Activated T-cell treated with anti-CD3 and anti-CD28 coated beads for 1 hour (primary cell): ENCODE results near the gene RMND1.
"Not testable (repeated sequence)": the region's sequence is repeated elsewhere in the genome, so short reads cannot be mapped to it uniquely, and the experiment has no call there.

Experiments
- DNase-seq: peaks from one replicate; pipeline ENCODE4 v3.0.0-alpha.2; 2020; ENCODE audit warnings: low read depth

The RMND1 gene, protein sequence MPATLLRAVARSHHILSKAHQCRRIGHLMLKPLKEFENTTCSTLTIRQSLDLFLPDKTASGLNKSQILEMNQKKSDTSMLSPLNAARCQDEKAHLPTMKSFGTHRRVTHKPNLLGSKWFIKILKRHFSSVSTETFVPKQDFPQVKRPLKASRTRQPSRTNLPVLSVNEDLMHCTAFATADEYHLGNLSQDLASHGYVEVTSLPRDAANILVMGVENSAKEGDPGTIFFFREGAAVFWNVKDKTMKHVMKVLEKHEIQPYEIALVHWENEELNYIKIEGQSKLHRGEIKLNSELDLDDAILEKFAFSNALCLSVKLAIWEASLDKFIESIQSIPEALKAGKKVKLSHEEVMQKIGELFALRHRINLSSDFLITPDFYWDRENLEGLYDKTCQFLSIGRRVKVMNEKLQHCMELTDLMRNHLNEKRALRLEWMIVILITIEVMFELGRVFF

DNA sequence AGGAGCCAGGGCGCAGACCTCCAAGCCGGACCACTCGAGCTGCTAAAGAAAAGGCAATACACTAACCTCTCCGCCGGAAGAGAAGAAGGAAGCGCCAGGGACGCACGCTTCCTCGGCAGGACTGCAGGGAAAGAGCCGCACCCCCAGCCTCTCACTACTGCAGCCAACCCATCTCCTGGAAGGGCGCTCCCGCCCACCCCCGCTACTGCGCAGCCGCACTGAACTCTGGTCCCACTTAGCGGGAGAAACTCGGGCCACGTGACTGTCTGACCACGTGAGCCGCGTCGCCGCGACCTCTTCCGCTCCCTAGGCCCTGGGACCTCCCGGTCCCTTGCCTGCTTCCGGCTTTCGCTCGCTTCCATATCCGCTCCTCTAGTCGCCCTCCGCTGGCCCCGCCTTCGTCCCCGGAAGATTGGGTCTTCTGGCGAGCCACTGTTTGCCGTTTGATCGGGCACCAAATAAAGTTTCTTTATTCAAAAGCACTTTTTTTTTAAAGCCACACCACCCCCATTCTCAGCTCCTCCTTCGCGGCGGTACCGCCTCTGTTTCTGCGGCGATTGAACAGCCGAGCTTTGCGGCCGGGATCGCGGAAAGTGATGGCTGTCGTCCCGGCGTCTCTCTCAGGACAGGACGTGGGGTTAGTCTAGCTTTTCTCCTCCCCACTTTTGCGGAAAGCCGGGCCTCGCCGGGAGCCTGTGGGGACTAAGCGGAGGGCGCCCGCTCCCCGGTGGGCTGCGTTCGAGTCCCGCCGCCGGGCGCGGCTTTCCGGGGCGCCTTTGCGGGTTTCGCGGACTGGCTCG lies at the start of gene RMND1:
Gene RMND1, minus strand, starts transcription at position 177 of the 800 bp plus-strand sequence. CDS start 6,315 bp downstream, outside the sequence.
- DNase-seq: peak; percentile 98

DNA sequence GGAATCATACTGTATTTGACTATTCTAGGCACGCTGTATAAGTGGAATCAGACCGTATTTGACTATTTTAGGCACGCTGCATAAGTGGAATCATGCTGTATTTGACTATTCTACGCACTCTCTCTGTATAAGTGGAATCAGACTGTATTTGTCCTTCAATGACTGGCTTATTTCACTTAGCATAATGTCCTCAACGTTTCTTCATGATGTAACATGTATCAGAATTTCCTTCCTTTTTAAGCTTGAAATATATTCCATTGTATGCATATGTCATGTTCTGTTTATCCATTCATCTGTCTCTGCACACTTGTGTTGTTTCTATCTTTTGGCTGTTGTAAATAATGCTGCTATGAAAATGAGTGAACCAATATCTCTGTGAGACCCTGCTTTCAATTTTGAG lies 47.6 kb upstream of the RMND1 start:
- DNase-seq: no peak

DNA sequence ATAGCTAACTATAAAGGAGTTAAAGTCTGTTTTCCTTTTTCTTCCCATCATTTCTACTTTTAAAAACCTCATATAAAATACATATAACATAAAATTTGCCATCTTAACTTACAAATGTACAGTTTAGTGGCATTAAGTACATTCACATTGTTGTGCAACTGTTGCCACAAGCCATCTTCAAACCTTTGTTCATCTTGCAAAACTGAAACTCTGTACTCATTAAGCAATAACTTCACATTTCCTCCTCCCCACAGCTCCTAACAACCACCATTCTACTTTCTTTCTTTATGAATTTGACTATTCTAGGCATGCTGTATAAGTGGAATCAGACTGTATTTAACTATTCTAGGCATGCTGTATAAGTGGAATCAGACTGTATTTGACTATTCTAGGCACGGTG lies 46.4 kb upstream of the RMND1 start:
- DNase-seq: no peak

DNA sequence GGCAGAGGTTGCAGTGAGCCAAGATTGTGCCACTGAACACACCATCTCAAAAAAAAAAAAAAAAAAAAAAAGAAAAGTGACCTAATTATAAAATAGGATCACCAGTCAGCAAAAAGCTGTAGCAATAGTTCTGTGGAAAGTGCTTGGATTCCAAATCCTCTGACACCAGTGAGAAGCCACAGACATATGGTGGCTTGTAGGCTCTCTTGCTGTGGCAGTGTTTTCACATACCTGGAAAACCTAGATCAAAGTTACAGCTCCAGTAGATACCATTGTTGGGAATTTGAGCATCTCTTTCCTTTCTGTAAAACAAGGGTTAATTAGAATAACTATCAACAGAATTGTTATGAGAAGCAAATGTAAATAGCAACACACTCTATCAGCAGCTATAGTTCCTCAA lies 46.0 kb upstream of the RMND1 start:
- DNase-seq: no peak

DNA sequence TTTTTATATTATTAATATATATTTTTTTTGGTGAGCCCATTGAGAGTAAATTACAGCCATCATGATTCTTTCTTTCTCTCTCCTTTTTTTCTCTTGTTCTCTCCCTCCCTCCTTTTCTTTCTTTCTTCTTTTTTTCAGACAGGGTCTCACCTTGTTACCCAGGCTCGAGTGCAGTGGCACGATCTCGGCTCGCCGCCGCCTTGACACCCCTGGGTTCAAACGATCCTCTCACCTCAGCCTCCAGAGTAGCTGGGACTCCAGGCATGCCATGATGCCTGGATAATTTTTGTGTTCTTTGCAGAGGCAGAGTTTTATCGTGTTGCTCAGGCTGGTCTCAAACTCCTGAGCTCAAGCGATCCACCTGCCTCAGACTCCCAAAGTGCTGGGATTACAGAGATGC lies 43.5 kb upstream of the RMND1 start:
- no peak for DNase-seq

DNA sequence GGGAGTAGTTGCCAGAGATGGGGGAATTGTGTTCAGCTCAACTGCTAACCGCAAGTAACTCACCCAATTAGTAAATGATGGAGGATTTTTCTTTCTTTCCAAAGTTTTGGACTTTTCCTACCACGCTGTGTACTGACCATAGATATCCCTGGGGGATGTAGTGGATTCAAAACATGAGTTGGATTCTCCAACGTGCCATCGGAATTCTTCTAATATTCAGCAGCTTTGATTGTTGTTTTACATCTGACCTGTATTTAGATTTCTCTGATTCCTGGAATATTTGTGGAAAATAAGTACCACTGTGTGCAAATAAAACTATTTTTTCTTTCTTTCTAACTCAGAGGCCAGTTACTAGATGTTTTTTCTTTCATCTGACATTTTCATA lies 43.0 kb upstream of the RMND1 start:
- DNase-seq: no peak

DNA sequence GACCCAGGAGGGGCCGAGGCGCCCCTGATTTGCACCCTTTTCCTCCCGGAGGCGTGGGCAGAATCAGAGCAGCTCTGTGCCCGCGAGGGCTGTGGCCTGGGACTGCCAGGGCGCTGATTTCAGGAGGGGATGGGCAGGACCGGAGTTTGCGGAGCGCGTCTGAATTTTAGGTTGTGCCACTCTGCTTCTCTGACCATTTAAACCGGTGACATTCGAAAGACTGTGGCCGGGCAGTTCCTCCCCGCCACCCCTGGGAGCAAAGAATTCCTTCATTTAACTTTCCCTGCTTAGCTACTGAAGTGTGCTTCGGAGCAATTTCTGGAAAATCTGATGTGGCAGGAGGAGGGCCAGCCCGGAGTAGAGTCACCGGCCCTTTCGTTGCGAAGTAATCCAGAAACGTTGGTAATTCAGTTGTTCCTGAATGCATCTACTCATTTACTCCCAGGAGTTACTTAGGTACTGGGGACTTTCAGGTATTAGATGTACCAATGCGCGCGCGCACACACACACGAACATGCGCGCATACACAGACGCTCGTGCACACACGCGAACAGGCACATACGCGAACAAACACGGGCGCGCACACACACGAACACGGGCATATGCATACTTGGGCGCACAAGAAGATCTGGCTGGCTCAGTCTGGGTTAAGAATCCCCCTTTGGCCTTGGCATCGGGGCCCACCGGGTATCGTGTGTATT lies 42.5 kb upstream of the RMND1 start:
- DNase-seq: no peak

DNA sequence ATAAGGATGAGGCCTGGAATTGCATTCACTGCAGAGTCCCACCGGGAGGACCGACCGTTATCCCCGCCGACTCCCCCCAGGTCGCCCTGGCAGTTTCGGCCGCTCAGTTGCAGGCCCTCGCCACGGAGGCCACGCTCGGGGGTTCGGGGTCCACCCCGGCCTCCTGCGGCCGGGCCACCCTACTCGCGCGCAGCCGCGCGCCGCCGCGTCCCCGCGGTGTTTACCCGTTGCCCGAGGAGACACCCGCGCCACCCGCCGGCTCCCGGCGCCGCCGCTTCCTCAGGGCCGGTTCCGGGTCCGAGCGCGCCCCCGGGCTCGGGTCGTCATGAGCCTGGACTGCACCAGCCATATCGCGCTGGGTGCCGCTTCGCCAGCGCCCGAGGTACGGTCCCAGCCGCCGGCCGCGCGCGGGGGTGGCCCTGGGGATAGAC lies 41.9 kb upstream of the RMND1 start, which contains the start of gene CCDC170:
Gene CCDC170, plus strand, starts transcription at position 214 of the 431 bp plus-strand sequence. Its CDS starts 112 bp downstream, at position 326.
- no peak for DNase-seq

DNA sequence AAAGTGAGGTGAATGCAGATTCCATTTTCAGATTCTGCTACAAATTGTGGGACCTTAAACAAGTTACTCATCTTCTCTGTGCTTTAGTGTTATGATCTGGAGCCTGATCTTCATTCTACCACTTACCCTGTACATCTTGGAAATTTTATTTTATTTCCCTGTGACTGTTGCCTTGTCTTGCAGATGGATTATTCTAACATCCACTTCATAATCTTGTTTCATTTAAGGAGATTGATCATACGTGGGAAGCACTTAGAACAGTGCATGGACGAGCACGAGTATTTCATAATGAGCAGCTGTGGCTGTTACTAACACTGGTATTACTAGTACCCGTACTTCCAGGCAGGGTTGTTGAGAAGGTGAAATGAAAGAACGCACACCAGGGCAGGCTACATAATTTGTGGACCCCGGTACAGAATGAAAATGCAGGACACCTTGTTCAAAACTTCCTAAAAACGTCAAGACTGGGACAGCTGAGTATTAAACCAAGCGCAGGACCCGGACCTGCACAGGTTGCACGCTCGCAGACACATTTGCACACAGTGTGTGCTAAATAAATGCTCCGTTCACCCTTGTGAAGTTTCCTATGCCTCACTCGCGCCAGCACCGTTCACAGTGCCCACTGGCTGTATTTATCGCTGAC lies 41.4 kb upstream of the RMND1 start:
- no peak for DNase-seq

DNA sequence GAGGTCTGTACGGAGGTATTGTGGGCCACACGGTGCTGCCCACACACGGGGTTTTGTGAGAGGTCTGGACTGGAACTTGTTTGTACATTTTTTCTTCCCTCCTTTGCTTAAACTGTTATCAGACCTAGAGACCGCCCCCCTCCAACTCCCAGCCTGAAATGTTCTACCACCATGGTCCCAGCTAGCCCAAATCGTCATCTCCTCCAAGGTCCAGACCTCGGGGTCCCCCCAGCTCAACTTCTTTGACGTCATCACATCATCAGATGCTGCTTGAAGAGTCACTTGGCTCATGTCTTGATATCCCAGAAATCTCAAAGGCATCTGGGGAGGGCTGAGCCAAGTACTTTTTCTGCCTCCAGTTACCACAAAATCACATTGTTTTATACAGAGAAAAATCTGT lies 39.1 kb upstream of the RMND1 start:
- DNase-seq: no peak

DNA sequence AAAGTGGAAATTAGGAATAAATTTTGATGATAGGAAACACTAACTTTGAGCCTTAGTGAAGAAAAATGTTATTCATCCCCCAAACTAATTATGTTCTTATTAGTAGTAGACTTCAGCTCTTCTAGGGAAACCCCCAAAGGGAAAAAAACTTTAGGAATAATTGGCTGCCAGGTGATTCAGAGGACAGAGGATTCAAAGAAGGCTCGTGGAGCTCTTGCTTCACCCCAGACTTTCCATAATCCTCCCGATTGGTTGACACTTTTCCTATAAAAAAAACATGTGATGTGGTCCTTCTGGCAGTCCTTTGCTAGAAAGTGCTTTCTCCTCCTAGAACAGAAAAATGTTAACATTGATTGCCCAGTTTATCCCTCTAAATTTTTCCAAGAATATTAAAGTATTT lies 36.3 kb upstream of the RMND1 start:
- DNase-seq: no peak

DNA sequence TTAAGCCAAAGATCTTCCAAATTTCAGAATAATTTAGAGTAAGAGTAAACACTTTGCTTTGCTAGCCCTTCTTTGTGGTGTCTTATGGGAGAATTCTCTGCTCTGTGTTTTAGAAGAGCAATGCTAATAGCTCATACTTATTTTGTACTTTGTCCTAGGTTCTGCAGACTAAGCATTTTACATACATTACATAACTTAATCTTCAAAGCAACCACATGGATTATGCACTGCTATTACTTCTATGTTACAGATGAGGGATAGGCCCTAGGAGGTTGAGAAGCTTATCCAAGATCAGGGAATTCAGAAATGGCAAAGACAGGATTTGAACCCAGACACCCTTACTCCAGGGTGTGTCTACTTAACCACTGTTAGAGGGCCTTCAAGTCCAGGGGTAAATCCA lies 32.1 kb upstream of the RMND1 start:
- DNase-seq: no peak

DNA sequence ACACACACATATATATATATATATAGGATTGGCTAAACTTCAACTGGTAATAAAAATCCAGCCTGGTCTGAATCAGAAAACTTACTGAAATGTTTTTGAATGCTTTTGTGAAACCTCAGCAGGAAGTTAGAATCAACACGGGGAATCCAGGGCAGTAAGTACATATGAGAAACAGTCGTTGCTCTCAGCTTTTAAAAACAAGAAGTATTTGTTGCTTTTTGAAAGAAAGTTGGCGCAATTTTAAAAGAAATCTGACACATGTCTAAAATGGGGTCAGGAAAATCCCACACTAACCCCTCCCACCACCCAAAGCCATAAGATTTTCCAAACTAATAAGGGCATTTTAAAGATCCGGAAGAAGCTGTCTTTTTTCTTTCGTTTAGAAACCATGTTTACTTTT lies 30.4 kb upstream of the RMND1 start:
- DNase-seq: no peak

DNA sequence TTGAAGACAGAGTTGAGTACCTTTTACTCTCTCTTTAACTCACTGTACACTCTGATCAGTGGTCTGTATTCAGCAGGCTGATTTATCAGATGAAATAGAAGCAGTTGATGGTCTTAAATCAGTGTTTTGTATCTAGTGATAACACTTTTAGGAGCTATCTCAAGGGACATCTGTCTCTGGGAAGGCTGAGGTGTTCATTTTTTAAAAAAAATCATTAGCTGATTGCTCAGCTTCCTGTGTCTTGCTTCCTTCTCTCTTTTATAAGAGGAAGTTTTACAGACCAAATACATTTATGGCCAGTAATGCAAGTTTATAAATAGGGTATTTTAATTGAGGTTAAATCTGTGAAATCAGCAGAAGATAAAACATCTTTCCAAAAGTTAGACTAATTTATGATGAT lies 29.9 kb upstream of the RMND1 start:
- DNase-seq: no peak

DNA sequence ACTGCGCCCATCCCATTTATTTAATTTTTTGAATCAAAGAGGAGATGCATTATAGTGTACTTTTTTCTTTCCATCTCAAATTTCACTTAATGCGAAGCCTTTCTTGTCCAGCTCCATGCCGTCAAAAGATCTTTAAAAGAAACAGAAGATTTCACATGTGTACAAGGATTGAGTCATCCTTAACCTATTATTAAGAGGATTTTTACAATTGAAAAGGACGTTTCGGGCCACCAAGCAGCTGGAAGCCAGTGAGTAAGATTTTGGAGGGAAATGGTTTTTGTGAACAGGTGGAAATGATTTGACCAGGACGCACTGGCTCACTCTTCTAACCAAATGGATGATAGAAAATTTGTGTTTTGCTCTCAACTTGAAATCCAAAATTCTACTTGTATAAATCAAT lies 26.7 kb upstream of the RMND1 start:
- no peak for DNase-seq

DNA sequence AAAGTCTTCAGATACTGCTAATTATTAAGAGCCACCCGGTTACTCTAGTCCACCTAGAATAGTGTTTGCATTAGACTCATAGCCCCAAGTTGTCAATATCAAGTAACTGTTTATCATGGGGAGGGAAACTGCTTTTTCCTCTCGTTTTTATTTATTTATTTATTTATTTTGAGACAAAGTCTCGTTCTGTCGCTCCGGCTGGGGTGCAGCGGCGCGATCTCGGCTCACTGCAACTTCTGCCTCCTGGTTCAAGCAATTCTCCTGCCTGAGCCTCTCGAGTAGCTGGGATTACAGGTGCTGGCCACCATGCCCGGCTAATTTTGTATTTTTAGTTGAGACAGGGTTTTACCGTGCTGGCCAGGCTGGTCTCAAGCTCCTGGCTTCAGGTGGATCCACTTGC lies 25.8 kb upstream of the RMND1 start:
- no peak for DNase-seq

DNA sequence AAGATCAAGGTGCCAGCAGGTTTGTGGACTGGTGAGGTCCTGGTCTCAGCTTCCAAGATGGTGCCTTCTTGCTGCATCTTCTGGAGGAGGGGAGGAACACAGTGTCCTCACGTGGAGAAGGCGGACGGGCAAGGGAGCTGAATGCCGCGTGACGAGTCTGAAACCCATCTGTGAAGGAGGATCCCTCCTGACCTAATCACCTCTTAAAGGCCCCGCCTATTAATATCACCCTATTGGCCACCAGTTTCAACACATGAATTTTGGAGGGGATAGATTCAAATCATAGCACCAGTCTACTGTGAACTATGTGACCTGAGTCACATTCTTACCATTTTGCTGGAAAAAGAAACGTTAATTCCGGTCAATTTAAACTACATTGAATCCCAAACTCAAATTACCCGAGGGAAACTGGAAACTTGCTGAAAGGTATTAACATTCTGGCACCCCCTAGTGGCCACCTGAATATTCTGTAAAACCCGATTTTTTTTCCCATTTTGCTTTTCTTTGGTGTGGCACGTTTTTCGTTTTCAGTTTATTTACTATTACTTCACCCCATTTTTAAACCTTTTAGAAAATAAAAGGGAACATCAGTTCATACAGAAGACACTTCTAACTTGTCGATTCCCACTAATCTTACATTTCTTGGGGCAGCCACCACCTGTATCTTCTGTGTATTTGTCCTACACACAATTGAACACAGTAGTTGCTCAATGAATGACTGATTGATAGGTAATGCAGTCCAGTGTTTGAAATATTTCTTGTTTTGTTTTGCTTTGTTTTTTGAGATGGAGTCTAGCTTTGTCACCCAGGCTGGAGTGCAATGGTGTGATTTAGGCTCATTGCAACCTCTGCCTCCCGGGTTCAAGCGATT lies 24.0 kb upstream of the RMND1 start:
- peak; percentile 45 for DNase-seq

DNA sequence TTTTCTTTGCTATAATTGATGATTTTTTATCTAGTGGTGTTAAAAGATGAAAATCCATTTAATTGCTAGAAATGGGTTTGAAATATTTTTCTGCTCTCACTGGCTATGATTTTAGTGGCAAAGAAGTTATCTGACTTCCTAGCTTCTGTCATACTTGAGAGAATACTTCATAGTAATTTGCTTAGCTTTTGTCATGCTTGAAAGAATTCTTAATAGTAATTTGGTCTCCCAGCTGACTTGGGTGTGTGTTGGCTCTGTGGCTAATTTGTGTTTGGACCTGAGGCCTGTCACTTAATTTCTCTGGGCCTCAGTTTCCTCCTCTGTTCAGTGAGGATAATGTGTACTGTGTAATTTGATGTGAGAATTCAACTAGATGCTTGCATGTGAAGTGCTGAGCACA lies 12.8 kb upstream of the RMND1 start:
- no peak for DNase-seq

DNA sequence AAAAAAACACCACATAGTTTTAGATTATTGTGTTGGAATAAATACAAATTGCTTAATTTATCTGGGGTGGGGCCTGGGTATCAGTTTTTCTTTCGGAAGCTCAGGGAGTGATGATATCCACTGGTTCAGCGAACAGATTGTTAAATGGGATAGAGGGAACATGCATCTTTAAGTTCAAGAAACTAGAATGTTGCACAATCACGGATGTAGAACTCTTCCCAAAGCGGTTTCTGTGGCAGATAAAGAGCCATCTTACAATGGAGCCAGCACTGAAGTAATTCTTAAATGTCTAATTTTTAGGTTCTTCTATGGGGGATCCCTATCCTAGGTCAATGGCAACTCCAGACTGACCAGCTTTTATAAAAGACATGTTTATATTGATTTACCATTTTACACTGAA lies 9.7 kb upstream of the RMND1 start:
- DNase-seq: no peak

DNA sequence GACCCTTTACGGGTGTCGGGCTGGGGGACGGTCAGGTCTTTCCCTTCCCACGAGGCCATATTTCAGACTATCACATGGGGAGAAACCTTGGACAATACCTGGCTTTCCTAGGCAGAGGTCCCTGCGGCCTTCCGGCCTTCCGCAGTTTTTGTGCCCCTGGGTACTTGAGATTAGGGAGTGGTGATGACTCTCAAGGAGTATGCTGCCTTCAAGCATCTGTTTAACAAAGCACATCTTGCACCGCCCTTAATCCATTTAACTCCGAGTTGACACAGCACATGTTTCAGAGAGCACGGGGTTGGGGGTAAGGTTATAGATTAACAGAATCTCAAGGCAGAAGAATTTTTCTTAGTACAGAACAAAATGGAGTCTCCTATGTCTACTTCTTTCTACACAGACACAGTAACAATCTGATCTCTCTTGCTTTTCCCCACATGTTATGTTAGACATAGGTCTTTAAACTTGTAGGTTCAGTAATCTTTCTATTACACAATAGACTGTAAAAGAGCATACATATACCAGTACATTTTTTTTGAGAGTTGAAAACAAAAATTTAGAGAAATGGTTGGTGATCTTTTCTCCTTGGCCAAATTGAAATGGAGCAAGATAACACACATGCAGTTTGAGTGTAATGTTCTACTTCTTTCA lies 3.9 kb upstream of the RMND1 start:
- not testable (repeated sequence) for DNase-seq
